GM19240 (cell line): ENCODE measurements around the gene SPECC1L.
"Not testable (repeated sequence)": the region's sequence is repeated elsewhere in the genome, so short reads cannot be mapped to it uniquely, and the experiment has no call there.

ENCODE experiments used
- DNase-seq: peaks from one replicate; pipeline ENCODE4 v3.0.0; 2011; ENCODE audit warnings: low spot score; ENCODE audit not compliant: insufficient read length

The SPECC1L gene, protein sequence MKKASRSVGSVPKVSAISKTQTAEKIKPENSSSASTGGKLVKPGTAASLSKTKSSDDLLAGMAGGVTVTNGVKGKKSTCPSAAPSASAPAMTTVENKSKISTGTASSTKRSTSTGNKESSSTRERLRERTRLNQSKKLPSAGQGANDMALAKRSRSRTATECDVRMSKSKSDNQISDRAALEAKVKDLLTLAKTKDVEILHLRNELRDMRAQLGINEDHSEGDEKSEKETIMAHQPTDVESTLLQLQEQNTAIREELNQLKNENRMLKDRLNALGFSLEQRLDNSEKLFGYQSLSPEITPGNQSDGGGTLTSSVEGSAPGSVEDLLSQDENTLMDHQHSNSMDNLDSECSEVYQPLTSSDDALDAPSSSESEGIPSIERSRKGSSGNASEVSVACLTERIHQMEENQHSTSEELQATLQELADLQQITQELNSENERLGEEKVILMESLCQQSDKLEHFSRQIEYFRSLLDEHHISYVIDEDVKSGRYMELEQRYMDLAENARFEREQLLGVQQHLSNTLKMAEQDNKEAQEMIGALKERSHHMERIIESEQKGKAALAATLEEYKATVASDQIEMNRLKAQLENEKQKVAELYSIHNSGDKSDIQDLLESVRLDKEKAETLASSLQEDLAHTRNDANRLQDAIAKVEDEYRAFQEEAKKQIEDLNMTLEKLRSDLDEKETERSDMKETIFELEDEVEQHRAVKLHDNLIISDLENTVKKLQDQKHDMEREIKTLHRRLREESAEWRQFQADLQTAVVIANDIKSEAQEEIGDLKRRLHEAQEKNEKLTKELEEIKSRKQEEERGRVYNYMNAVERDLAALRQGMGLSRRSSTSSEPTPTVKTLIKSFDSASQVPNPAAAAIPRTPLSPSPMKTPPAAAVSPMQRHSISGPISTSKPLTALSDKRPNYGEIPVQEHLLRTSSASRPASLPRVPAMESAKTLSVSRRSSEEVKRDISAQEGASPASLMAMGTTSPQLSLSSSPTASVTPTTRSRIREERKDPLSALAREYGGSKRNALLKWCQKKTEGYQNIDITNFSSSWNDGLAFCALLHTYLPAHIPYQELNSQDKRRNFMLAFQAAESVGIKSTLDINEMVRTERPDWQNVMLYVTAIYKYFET

DNA sequence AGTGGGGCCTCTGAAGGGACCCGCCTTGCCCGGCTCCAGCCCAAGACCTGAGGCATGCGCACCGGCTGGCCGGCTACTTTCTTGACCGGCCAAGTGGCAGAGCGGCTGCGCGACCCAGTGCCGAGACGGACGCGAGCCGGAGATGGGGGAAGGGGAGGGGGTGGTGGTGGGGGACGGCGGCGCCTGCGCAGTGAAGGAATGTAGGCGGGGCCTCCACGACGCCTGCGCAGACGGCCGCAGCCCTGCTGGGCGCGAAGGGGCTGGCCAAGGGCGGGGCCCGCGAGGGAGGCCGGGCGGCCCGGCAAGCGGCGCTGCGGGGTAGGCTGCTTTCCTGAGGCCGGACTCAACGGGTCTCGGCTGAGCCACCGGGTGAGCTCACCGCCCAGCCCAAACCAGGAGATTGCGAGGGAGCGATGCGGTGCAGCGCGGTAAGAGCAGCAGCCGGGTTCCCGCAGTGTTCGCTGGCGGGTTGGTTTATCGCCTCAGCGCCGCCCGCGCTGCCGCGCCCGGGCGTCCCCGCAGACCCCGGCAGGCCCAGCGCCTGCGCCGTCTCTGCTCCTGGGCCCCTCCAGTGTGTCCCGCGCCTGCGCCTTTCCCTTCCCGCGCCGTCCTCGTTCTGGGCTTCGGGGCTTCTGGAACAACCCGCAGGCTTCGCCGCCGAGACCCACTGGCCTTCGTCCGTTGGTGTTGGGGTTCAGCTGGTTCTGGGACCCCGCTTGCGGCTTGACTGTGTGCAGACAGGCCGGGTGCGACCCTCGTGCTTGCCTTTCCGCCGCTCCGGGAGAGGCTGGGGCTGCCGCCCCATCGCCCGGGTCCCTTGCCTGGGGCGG, at the start of gene SPECC1L:
Gene SPECC1L (plus strand): TSS at position 276 of the 830 bp plus-strand sequence. CDS start 31,401 bp downstream, outside the sequence.
- DNase-seq = peak; percentile 38

DNA sequence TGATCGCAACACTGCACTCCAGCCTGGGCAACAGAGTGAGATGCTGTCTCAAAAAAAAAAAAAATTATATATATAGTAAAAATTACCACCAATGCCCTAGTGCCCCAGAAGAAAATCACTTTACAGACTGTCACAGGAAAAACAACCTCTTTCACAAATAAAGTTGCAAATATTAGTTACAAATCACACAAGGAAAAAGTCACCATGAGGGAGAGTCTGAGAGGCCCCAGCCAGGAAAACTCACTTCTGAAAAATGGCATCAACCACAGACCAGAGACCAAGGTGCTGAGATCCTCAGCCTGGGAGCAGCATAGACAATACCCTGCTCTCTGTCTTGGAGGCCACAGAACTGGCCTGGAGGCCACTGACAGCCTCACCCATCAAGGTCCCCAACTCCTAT, 46.2 kb upstream of the SPECC1L start:
- no peak for DNase-seq

DNA sequence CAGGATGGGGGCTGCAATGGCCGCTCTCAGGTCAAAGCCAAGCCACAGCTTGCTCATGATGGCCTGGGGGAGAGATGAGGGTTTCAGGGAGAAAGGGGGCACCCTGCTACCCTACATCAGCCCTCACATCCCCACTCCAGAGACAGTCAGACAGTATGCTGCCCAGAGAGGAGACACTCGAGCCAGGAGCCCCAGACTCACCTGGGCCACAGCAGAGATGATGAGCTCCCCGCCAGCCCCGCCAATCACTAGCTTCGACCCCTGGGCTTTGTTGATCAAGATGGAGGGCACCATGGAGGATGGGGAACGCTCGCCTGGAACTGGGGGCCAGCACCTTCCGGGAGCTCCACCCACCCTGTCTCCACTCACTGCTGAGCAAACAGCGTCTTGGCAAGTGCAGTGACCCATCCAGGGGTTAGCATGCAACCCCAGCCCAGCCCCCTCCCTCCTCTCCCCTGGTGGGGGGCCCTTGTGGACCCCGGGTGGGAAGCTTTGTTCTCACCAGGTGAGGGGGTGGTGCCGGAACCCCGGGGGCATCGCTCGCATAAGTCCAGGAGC, 45.5 kb upstream of the SPECC1L start:
- DNase-seq = no peak

DNA sequence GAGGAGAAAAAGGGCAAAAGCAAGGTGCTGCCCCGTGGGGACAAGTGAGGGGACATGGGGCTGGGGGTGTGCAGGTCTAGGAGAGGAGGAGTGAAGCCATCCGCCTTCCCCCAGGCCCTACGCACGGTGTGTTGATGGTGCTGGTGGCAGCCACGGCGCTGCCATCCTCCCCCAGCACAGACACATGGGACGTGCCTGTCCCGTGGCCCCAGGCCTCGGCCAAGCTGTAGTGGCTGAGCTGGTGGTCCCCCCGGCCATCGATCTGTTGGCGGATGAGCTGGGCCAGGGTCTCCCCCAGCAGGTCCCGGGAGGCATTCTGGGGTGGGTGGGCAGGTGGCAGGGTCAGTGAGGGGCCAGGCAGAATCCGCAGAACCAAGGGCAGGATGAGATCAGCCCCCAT, 44.7 kb upstream of the SPECC1L start:
- no peak for DNase-seq

DNA sequence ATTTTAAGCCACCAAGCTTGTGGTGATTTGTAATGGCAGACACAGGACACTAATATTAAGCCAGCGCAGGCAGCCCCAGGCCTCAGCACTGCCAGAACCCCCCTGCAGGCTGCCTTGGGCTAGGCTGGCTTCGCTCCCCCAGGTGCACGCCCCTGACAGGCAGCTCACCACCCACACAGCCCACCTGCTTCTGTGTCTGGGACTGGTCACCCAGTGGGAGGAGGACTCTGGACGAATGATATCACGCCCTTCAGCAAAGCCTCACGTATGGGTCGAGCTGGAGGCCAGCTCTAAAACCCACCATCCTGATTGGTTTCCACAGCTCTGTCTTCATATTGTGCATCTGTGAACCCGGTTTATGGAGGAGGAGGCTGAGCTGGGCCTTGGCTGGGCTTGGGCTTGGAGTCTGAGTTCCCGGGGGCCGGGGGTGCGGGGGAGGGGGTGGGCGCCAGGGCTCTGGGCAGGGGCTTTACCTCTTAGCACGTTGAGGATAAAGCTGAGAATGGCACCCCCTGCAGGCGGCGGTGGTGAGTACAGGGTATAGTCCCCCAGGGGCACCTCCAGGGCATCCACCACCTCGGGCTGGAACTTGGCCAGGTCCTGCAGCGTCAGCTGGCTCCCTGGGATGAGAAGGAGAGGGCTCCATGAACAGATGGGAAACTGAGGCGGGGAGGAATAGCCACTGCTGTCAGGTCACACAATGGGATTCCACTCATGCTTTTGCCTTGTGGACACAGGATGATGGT, 39.5 kb upstream of the SPECC1L start:
- peak; percentile 47 for DNase-seq

DNA sequence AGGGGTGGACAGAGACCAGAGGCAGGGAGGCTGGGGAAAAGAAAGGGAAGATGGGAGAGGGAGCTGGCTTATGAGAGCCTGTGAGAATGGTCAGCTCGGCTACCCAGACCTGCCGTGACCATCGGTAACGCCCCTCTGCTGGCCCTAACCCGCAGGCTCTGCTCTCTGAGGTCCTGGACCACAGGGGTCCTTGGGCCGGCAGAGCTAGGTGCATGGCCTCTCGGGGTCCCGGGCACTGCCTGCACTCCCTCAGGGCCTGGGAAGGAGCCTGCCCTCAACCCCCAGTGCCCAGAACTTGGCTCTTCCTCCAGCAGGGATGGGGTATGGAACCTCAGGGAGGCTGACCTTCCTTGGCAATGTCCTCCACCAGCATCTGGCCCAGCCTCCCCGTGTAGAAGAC, 38.9 kb upstream of the SPECC1L start:
- no peak for DNase-seq

DNA sequence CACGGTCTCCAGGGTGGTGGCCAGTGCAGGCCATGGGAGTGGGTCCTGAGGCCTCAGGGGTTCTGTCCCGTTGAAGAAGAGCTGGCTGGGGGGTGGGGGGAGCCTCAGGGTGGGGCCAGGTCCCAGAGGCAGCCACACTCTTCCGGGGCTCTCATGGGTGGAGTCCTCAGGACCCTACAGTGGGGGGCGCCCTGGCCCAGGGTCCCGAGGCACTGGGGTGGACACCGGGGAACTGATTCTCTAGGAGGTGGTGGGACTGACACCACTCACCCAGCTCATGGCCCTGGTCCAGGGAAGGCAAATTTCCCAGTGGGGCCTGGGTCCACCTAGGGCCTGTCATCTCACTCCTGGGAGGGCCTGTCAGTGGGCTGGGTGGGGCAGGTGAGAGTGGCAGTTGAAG, 38.5 kb upstream of the SPECC1L start:
- DNase-seq = no peak

DNA sequence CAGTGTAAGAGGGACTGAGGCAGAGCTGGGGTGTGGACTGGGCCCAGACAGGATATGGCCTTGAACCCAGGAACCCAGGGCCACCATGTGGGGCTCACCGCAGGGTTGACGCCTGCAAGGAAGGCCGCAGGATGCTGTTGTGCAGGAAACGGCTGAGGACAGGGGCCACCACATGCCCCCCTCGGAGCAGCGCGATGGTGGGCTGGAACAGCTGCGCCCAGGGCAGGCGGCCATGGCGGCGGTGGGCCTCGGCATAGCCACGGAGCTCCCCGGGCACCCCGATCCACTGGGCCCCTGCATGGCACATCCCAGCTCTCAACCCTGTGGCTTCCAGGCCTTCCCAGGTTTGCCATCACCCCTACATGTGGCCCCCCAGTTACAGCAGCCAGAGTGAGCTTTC, 37.9 kb upstream of the SPECC1L start:
- no peak for DNase-seq

DNA sequence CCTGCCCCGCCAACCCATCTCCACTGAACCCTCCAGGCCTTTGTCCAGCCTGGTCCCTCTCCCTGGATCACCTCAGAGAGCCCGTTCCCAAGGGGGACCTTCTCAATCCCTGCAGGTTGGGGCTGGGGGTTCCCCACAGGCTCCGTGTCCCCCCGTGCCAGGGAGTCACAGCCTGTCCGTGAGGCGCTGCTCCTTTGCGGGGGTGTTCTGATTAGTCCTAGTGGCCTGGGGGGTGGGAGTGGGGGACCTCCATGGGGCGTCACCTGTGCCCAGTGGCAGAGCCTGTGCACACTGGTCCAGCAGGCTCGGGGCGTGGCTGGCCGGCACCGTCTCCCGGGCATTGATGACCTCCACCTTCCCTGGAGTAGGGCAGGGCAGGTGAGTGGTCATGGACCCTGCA, 37.4 kb upstream of the SPECC1L start:
- DNase-seq = no peak

DNA sequence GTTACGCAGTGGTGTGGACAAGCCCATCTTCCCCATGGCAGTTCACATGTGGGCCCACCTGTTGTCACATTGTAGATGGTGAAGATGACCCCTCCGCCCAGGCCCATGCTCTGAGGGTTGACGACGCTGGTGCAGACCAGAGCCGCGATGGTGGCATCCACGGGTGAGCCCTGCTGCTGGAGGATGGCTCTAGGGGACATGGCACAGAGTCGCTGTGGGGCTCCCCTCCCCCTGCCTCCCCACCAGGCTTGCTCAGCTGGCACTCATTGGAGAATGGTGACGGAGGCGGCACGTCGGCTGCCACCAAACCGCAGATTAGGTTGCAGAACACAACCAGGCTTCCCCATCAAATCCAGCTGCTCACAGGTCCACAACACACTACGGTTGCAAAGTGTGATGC, 36.8 kb upstream of the SPECC1L start:
- DNase-seq = no peak

DNA sequence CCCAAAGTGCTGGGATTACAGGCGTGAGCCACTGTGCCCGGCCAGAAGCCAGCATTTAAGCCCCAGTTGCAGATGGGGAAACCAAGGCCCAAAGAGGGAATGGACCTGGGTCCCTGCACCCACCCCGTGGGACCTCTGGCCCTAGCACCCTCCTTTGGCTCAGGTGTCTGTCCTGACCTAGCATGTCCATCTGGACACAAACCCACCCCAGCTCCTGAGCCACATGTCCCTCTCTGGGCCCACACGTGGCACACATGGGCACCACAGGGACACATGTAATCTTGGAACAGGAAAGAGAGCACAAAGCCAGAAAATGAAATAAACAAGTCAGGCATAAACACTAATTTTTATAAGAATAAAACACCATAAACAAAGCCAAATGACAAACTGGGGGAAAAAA, 35.3 kb upstream of the SPECC1L start:
- DNase-seq = no peak

DNA sequence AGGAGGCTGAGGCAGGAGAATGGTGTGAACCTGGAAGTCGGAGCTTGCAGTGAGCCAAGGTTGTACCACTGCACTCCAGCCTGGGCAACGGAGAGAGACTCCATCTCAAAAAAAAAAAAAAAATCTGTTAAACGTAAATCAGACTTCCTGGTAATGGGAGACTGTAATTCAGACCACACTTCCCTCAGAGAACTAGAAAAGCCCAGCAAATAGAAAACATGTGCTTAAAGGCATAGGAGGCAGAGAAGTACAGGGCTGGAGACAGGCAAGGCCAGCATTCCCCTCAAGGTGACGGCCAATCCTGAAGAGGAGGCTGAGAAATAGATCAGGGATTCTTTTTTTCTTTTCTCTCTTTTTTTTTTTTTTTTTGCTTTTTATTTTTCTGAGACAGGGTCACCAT, 34.0 kb upstream of the SPECC1L start:
- no peak for DNase-seq

DNA sequence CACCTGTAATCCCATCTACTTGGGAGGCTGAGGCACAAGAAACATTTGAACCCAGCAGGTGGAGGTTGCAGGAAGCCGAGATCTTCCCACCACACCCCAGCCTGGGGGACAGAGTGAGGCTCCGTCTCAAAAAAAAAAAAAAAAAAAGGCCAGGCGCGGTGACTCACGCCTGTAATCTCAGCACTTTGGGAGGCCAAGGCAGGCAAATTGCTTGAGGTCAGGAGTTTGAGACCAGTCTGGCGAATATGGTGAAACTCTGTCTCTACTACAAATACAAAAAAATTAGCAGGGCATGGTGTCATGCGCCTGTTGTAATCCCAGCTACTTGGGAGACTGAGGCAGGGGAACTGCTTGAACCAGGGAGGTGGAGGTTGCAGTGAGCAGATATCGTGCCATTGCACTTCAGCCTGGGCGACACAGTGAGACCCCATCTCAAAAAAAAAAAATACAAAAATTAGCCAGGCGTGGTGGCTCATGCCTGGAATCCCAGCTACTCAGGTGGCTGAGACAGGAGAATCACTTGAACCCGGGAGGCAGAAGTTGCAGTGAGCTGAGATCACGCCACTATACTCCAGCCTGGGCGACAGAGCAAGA, 32.4 kb upstream of the SPECC1L start:
- DNase-seq = not testable (repeated sequence)

DNA sequence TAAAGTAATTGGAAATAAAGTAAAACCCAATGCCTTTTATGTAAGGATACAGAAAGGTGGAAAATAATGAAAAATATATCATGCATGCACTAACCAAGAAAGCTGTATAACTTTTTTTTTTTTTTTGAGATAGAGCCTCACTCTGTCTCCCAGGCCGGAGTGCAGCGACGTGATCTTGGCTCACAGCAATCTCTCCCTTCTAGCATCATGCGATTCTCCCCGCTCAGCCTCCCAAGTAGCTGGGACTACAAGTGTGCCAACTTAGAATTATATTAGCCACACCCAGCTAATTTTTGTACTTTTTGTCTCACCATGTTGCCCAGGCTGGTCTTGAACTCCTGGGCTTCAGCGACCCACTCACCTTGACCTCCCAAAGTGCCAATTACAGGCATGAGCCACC, 30.2 kb upstream of the SPECC1L start:
- no peak for DNase-seq

DNA sequence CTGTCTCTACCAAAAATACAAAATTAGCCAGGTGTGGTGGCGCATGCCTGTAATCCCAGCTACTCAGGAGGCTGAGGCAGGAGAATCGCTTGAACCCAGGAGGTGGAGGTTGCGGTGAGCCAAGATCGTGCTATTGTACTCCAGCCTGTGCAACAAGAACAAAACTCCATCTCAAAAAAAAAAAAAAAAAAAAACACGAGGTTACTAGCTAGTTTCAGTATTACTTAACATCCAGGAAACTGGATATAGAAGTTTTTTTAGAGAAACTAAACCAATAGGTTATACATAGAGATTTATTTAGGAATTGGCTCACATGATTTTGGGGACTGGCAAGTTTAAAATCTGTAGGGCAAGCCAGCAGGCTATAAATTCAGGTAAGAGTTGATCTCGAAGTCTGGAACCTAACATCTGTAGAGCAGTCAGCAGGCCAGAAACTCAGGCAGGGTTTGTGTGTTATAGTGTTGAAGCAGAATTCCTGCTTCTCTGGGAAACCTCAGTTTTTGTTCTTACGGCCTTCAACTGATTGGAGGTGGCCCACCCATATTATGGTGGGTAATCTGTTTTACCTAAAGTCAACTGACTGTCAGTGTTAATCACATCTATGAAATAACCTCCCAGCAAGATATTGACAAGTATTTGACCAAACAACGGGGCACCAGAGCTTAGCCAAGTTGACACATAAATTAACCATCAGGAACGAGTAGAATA, 29.5 kb upstream of the SPECC1L start:
- not testable (repeated sequence) for DNase-seq

DNA sequence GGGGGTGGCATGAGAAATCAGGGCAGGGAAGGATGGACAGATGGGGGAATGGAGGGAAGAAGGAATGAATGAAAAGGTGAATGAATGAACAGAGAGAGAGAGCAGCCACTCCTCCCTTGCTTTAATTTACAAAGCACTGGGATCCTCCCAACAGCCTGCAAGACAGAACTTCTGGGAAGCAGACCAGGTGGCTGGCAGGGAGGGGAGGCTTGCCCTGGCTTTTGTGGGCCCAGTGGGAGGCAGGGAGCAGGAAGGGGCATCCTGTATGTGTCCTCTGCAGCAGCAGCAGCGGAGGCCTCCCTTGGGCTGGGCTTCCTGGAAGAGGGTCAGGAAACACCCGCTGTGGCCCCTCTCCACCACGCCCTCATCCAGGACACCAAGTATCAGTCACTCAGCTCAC, 27.2 kb upstream of the SPECC1L start:
- DNase-seq = not testable (repeated sequence)

DNA sequence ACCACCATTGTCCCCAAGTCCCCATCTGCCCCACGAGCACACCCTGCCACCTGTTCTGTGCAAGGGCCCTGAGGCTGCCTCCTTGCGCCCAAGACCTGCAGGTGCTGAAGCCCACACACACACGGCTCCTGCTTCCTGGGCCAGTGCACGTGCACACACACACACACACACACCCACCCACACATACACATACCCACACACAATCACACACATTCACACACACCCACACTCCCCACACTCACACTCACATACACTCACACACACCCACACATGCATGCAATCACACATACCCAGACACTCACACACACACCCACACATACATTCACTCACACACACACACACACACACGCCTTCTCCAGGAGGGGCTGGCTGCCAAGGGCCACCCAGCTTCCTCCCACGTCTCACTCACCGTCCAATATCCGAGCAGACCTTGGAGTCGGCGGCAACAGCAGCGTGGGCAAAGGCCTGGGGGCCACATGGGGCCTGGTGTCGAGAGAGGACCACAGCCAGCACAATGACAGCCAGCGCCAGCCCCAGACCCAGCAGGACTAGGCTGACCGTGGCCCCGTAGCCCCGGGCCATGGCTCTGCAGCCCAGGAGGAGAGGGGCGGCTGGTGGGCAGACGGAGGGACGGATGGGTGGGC, 26.4 kb upstream of the SPECC1L start:
- DNase-seq = no peak

DNA sequence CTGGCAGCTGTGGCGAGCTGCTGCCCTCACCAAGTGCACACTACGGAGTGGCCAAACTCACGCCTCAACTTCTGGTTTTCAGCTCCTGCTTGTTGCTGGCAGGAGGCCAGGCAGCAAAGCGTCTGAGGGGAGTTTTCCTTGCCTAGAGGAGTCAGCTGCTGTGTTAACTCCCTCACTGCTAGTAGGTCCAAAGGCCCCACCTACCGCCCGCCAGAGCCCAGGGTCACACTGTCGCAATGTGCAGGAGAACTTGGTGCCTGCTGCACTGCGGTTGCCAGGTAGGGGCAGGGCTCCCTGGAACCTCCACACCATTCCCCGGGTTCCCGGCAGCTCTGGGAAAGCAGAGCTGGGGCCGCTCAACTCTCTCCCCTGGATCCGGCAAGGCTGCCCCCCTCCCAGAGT, 25.6 kb upstream of the SPECC1L start, which contains the start of gene GGT5:
Gene GGT5 (minus strand): TSS at position 53 of the 402 bp plus-strand sequence. CDS start 357 bp downstream, outside the sequence.
- DNase-seq = not testable (repeated sequence)
